ENCODE results near the gene IDI2. TPM values are rescaled to one million over a fixed set of nuclear protein-coding genes. Genes with fewer than 3 reads are reported as not detected.

Gene IDI2
- total RNA-seq, 1 donor from 2014 or later: not detected

DNA sequence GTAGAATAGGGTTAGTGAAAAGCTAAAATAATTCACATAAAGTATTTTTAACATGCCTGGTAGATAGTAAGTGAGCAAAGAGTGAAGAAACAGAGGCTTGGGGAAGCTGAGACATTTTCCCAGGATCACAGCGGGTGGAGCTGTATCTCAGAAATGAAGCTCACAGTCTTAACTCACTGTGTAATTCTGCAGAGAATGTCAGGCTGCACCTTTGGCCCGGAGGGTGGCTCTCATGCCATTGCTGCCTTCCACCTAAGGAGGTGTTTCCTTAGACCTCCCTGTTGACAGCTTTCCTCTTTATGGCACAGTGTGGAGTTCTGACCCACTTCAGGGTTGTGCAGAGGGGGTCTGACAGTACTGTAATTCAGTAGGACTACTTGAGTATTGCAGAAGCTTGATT, 40.3 kb downstream of the IDI2 start:
- DNase-seq (ENCODE audit: low spot score) (peak; percentile 14), ATAC-seq (no peak)

- DNase-seq (ENCODE audit: low spot score): peak; percentile 18
- no peak for ATAC-seq
These were observed 41.5 kb downstream of the IDI2 start for GRCh38 chr10:983971-984655.

- no peak for ATAC-seq
- DNase-seq (ENCODE audit: low spot score): peak; percentile 22
These were observed 42.3 kb downstream of the IDI2 start for GRCh38 chr10:983401-983800.

GRCh38 chr10:980468-981093, 45.1 kb downstream of the IDI2 start:
- DNase-seq (ENCODE audit: low spot score) (peak; percentile 1), ATAC-seq (no peak)

DNA sequence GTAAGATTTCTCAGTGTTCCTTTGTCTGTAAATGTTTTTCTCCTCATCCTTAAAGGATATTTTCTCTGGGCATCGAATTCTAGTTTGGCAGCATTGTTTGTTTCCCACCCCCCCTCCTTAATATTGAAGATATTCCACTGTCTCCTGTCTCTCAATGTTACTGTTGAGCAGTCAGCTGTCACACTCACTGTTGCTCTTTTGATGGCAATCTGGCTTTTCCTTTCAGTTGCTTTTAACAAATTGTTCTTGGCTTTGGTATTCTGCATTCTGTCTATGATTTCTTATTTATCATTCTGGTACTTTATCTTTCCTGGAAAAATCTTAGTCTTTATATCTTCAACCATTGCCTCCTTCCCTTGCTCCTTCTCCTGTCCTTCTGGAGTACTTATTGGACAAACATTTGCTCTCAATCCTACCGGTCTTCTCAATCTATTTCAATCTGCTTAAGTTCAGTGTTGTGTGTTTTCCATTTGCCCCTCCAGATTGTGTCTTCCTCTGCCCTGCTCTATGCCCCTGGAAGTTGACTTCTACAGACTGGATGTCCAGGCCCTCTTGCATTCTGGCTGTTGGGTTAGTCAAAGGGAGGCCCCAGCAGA, 46.7 kb downstream of the IDI2 start:
- no peak for ATAC-seq
- DNase-seq (ENCODE audit: low spot score): no peak

- DNase-seq (ENCODE audit: low spot score) (no peak), ATAC-seq (no peak)
These were observed 49.3 kb downstream of the IDI2 start for GRCh38 chr10:976316-976715.

DNA sequence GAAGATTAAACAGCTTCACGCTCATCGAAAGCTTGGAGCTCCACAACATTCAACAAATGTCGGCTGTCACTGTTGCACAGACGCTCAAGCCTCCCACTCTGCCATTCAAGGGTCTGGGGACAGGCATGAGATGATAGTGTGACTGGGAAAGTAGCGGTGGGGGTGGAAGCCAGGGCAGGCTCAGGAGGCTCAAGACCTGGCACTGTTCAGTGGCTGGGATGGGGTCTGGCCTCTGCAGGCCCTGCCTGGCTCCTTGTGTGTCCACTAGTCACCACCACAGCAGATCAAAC, 50.9 kb downstream of the IDI2 start:
- ATAC-seq (no peak), DNase-seq (ENCODE audit: low spot score) (no peak)

DNA sequence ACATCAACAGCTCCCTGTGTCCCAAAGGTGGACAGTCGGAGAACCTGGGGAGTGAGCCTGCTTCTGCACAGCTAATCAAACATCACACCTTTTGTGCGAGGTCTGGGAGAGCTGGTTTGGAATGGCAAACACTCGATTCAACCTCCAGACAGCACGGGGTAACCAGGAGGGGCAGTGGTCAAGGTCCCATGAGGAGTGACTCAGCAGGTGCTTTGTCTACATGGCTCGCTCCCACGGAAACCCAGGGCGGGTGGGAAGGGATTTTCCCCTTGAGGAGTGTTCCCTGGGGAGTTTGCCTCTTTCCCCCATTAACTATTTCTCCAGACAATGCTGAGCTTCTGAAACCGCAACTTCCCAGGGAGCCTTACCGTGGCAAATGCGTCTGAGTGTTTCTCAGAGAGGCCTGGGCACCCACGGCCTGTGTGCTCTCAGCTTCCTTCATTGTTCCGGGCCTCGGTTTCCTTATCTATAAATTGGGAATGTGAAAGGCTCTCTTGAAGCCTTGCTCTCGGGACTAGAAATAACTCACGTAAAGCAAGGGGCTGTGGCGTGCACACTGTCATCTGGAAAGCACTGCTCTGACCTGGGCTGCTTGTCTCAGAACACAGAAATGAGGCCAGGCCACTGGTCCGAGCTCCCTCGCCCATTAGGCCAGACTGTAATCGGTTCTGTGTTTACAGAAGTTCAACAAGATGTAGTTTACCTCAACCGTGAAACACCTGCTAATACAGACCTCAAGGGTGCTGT, 51.4 kb downstream of the IDI2 start:
- no peak for DNase-seq (ENCODE audit: low spot score)
- ATAC-seq: no peak

GRCh38 chr10:972763-973162, 52.9 kb downstream of the IDI2 start:
- DNase-seq (ENCODE audit: low spot score): no peak

GRCh38 chr10:971613-972012, 54.0 kb downstream of the IDI2 start:
- ATAC-seq (peak; percentile 74), DNase-seq (ENCODE audit: low spot score) (peak; percentile 56)

More at GRCh38 chr10:972763-973162, 52.9 kb downstream of the IDI2 start:
- no peak for ATAC-seq

DNA sequence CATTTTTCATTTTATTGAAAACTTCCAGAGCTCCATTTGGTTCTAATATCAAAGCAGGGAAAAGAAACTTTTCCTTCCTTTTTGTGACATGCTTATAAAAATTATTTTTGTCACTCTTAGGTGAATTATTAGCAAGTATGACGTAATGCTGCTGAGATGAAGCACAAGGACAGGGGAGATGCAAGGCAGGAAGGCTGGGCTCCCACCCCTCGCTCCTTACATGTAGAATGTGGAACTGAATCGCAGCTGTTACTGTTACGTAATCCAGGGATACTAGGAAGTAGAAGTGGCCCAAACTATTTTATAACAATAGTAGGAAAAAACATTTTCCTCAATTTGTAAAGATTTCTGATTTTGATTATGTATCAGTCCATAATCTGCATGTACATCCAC, 54.5 kb downstream of the IDI2 start:
- DNase-seq (ENCODE audit: low spot score): no peak
- peak; percentile 51 for ATAC-seq

DNA sequence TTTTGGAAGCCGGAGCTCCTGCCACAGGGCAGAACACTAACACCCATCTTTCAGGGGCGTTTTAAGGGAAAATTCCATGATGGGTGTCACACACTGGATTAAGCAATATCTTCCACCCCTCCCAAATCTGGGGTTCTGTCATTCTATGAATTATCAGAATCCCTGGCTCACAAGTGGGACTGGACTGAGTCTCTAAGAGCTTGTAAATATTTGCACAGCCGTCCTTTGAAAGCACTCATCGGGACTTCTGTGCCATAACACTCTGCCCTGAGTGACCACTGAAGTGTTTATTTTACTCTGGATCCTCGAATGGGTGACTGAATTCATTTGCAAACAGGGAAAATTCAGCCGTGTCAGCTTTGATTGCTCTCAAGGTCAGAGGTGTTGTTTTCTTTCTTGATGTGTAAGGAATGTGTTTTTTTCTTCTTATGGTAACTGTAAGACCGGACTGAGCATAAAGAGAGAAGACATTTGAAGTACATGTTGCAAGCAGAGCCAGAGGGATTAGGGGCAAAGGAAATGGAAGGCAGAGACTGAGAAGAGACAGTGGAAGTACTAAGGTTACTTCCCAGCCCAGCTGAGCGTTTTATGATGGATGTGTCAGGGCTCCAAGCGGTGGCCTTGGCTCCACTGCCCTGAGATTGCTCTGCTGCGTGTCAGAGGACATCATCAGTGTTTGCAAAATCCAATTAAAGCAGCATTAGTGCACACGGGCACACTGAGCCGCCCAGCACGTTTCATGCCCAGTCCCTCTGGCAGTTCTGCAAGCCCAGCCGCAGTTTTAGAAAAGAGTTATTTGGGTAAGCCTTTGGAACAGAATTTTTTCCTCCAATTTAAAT, 55.1 kb downstream of the IDI2 start:
- ATAC-seq: peak; percentile 78
- peak; percentile 63 for DNase-seq (ENCODE audit: low spot score)

DNA sequence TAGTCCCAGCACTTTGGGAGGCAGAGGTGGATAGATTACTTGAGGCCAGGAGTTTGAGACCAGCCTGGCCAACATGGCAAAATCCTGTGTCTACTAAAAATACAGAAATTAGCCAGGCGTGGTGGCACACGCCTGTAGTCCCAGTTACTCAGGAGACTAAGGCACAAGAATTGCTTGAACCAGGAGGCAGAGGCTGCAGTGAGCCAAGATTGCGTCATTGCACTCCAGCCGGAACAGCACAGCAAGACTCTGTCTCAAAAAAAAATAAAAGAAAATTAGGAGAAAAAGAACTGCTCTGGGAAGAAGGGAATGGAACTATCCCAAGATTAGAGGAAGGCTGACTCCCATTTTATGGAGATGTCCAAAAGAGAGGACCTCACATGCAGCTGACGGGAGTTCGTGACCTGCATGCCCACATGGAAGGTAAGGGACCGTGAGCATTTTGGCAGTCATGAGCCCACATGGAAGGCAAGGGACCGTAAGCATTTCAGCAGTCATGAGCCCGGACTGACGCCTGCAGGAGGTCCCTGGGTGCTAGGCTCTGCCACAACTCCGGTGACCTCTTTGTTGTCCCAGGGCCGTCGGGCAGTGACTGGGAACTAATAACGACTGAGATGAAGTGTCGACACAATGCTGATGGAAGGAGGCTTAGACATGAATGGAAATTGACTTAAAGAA, 56.0 kb downstream of the IDI2 start:
- ATAC-seq: no peak
- no peak for DNase-seq (ENCODE audit: low spot score)

Other genes starting within 250 kb of the IDI2 start
- gene LARP4B, start 94.2 kb downstream of the IDI2 start, total RNA-seq: 37.1 TPM
- gene GTPBP4, start 37.4 kb downstream of the IDI2 start, total RNA-seq: 9.3 TPM
- 22.7 TPM for gene IDI1, start 23.3 kb upstream of the IDI2 start, total RNA-seq
- gene WDR37, start 30.5 kb upstream of the IDI2 start, total RNA-seq: 8.5 TPM

All from left lobe of liver (tissue), 2 donors.